ENCODE measurements around the gene AMER2.

The AMER2 gene, protein sequence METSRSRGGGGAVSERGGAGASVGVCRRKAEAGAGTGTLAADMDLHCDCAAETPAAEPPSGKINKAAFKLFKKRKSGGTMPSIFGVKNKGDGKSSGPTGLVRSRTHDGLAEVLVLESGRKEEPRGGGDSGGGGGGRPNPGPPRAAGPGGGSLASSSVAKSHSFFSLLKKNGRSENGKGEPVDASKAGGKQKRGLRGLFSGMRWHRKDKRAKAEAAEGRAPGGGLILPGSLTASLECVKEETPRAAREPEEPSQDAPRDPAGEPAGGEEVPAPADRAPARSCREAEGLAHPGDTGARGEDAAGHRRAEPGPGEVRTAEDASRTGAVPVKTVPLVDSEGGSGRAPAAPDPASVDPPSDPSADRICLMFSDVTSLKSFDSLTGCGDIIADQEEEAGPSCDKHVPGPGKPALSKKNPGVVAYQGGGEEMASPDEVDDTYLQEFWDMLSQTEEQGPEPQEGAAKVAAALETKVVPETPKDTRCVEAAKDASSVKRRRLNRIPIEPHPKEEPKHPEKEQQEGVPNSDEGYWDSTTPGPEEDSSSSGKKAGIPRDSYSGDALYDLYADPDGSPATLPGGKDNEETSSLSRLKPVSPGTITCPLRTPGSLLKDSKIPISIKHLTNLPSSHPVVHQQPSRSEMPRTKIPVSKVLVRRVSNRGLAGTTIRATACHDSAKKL

GRCh38 chr13:25171517-25172302 lies at the start of gene AMER2:
Gene AMER2 (minus strand): TSS chr13:25172288. CDS start chr13:25171619, 669 bp downstream.
- DNase-seq (ENCODE audit: low read depth), result no peak

- no peak for DNase-seq (ENCODE audit: low read depth)
Observed at GRCh38 chr13:25218019-25218418, 45.9 kb upstream of the AMER2 start.

DNA sequence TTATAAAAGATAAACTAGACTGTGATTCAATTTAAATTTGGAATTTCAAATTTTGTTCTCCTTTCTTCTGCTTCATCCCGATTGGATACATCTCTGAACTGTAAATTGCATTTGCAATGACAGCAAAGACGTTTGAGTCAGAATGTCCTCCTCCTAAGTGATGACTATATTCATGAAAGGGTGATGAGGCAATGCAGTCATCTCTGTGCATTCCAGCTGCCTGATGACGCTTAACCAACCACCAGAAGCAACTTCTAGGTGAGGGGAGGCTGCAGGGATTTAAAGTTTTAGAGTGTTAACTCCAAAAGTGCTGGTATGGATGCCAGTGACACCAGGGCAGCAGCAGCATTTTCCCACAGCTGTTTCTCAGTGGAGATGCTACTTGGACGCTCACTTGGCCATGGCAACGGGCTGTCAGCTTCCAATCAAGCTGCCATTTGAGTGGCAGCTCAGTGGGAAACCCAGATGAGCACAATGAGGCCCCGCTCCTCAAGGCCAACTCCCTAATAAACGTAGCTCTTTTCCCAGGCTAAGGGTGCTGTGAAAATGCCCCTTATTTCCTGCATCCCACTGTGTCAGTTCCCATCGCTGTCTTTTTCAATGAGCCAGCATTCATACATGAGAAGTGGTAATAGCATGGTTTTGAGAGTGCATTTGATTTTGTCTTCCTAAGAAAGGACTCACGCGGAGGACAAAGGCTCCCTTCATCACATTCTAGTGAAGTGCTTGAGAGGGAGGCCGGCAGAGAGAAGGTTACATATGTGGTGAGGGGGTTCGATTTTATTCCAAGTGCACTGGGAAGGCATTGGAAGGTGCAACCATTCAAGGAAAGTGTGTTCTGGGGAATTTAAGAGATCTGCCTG lies 45.2 kb upstream of the AMER2 start:
- no peak for DNase-seq (ENCODE audit: low read depth)

DNA sequence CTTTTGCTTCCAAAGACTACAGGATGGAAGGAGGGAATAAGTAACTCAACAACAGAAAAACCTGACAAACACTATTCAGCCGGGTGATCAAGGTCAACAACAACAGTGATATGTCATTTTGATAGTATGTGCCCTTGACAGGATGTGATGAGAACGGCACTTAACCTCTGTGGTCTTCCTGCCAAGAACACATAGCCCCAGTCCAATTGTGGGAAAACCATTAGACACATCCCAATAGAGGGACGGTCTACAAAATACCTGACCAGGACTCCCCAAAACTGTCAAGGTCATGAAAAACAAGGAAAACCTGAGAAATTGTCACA lies 43.1 kb upstream of the AMER2 start:
- no peak for DNase-seq (ENCODE audit: low read depth)

DNA sequence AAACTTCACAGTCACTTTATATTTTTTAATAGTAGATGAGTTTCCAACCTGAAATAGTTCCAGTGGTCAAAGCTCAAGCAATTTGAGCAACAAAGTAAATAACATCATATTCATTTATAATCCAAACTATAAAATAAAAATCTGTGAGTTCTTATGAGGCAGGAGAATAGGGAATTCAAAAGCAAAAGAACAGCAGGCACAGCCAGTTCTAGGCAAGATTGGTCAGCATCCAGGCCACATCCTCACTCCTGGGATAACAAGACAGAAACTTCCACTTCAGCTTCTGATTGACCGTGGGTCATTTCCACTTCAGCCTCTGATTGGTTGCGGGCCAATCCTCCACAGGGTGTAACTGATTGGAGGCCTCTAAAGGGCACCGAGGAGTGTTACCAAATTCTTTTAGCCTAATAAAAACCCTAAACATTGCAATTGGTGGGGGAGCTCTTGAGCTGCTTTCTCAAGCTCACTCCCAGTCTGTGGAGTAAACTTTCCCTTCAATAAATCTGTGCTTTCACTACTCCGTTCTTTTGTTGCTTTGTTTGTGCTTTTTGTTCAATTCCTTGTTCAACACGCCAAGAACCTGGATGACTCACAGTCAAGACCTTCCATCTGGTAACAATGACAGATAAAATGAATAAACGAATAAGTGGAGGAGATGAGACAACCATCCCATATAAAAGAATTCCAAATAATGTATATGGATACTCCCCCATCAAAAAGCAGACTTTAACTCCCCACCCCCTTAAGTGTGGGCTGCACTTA lies 42.6 kb upstream of the AMER2 start:
- DNase-seq (ENCODE audit: low read depth), result no peak

DNA sequence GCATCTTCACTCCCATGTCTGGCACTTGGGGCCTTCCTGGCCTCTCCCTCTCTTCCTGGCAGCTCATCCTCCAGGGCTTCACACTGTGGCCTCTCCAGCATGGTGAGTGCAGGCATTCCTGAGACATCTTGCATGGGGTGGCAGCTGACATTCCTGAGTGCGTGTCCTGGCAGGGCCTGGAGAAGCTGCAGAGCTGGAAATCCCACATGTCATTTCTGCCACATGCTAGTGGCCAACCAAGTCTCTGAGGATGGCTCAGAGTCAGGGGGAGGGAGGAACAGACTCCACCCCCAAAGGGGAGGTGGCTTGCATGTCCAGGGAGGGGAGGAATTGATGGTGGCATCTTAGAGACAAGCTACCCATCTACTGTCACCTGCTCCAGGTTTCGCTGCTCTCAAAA lies 41.6 kb upstream of the AMER2 start:
- no peak for DNase-seq (ENCODE audit: low read depth)

DNA sequence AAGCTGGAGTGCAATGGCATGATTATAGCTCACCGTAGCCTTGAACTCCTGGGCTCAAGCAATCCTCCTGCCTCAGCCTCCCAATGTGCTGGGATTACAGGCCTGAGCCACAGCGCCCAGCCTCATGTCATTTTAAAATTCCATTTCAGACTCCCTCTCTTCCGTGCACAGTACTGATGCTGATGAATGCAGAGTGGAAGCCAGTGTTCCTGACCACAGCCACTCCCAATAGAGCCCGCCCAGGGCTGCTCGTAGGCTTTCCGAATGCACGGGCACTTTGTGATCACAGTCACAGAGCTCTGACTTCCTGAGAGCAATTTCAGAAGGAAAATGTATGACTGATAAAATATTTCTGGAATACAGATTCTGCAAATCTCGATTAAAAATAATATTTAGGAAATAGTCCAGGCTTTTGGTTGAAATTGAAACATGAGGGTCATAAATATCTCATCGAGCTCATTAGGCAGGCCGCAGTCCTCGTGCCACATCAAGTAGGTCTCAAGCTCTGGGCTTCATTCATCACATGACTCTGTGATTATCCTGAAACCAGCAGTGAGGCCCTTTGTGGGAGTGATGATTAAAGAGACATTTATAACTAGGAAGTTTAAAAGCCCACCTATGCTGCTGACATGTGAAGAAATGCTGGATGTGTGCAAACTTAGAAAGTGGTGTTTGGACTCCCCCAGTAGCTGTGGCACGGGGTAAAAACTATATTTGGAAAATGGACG lies 38.9 kb upstream of the AMER2 start:
- no peak for DNase-seq (ENCODE audit: low read depth)

- DNase-seq (ENCODE audit: low read depth), result no peak
Observed at GRCh38 chr13:25207291-25207810, 35.3 kb upstream of the AMER2 start.

- no peak for DNase-seq (ENCODE audit: low read depth)
Observed at GRCh38 chr13:25204863-25205262, 32.8 kb upstream of the AMER2 start.

GRCh38 chr13:25203127-25203740 lies 31.1 kb upstream of the AMER2 start:
- no peak for DNase-seq (ENCODE audit: low read depth)

DNA sequence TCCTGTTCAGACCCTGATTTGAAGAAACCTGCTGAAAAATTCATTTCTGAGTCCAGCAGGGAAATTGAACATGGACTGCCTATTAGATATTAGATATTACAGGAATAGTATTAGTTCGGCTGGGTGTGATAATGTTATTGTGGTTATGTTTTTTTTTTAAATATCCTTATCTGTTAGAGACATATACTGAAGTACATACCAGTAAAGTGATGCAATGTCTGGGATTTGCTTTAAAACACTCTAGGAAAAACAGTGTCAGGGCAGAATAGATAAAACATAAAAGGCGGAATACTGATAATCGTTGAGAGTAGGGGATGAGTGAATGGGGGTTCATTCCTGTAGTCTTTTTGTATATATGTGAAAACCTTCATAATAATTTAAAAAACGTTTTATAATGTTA lies 28.7 kb upstream of the AMER2 start:
- DNase-seq (ENCODE audit: low read depth), result no peak

- no peak for DNase-seq (ENCODE audit: low read depth)
Observed at GRCh38 chr13:25198647-25199046, 26.6 kb upstream of the AMER2 start.

DNA sequence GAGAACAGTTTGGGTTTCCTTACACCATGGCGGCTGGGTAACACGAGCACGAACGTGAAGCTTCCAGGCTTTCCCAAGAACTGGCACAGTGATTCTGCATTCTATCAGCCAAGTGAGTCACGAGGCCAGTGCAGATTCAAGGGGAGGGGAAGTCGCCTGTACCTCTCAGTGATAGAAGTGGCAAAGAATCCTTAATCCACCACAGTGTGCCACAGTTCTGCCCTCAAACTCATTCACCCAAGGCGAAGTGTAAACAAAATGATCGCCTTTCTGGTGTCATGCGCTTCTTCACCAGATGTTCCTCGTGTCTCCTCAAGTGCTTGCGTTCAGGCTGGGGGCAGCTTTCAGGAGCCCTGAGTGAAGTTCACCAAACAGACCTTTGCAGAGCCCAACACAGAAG lies 24.9 kb upstream of the AMER2 start:
- no peak for DNase-seq (ENCODE audit: low read depth)

DNA sequence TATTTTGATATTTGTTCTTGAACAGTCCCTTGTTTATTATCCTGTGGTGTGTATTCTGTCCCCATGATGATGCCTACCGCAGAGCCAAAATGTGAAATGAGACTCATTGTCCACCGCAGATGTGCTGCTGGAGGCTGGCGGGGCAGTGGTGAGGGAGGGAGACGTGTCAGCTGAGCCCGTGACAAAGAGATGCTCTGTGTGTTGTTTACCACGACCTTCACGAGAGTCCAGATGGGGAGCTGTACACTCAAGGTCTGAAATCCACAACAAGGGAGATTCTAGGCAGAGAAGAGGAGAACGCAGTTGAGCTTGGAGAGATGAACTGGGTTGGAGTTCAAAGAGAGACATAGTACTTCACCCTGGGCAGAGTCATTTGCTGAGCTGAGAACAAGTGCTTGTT lies 20.8 kb upstream of the AMER2 start:
- DNase-seq (ENCODE audit: low read depth), result no peak

DNA sequence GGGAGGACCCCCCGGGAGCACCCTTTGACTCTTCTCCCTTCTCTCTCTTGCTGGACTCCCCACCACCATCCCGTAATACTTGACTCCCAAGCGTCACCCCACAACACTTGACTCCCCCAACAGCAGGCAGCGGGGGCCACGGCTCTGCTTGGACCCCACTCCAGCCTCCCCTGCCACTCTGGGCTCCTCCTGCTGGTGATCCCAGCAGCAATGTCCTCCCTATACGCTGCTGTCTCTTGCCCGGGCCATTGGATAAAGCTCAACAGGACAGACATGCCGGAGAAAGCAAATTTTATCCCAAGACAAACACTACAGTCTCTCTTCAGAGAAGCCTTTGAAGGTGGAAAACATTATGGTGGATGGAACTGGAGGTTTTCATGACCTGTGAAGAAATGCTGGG lies 20.4 kb upstream of the AMER2 start:
- DNase-seq (ENCODE audit: low read depth), result no peak

GRCh38 chr13:25192052-25192451 lies 20.0 kb upstream of the AMER2 start:
- DNase-seq (ENCODE audit: low read depth), result no peak

DNA sequence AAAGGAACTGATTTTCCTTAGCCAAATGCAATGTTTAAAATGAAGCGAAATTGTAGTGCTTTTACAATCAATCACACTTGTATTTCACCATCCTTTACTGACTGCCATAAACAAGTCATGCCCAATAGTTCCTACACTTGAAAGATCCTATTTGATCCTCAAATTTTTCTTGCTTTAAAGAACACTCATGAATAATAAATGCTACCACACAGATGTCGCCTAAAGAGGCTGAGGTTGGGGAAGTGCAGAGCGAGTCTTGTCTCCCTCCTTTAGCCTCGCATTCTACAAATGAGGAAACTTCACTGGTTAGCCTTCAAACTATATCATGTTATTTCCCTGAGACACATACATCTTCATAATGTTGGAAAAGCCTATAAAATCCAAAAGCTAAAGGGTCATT lies 18.7 kb upstream of the AMER2 start:
- DNase-seq (ENCODE audit: low read depth), result no peak

- DNase-seq (ENCODE audit: low read depth), result no peak
Observed at GRCh38 chr13:25190256-25190655, 18.2 kb upstream of the AMER2 start.

DNA sequence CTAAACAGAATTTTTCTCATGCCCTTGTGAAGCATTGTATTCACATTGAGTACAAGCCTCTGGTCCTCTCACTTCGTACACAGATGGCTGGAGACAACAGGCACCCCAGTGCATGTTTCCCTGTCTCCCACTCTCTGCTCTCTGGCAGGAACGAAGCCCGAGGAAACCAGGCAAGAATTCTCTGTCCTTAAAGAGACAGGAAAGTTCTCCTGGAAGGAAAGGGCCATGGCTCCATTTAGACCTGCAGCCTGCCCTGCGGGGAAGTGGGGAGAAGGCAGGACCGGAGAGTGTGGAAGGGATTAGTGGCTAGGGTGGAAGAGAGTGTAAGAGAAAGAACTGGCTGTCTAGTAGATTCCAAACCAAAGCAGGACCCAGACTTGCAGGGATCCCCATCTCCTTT lies 15.5 kb upstream of the AMER2 start:
- DNase-seq (ENCODE audit: low read depth), result no peak

DNA sequence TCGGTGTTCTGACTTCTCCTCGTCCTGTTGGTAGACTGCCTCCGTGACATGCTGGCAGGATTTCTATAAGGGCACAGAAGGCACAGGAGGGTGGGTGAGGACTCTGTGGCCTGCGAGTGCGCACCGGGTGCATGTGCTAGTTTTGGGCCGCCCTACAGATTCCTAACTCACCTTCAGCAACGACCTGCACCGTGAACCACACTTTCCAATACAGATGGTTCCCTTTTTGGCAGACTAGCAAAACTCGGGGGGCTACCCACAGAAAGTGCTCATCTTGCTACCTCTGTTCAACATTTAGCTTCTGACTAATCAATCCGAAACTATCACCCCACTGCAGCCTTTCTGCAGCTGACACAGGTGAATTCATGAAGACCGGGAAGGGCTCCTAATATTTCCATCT lies 14.1 kb upstream of the AMER2 start:
- DNase-seq (ENCODE audit: low read depth), result no peak

Data from stimulated activated CD8-positive, alpha-beta memory T cell treated with anti-CD3 and anti-CD28 coated beads, Interleukin-4, amount 100 ng/mL, for 24 hours (primary cell).